NT2/D1 (cell line): ENCODE measurements around the gene EEF1G.
"Not testable (repeated sequence)": the region's sequence is repeated elsewhere in the genome, so short reads cannot be mapped to it uniquely, and the experiment has no call there.

ENCODE experiments used
- SUZ12 ChIP-seq: IDR thresholded peaks from 2 replicates; pipeline ENCODE4 v1.6.1; 2011; ENCODE audit not compliant: insufficient read length, insufficient read depth; ENCODE audit errors: extremely low read depth
- YY1 ChIP-seq: IDR thresholded peaks from 2 replicates; pipeline ENCODE4 v1.6.1; 2011; ENCODE audit not compliant: insufficient read length, insufficient read depth
- ZNF274 ChIP-seq: IDR thresholded peaks from 2 replicates; pipeline ENCODE4 v1.6.1; 2011; ENCODE audit warnings: mild to moderate bottlenecking, low read depth, low read length

GRCh38 chr11:62561677-62562230, 11.9 kb downstream of the EEF1G start:
- TF ChIP-seq ZNF274, SUZ12, YY1: not testable (repeated sequence)
